ENCODE measurements around the gene NOC3L.
A peak's percentile ranks its signal among the peaks of the same experiment; 100 is the strongest.

Gene NOC3L

GRCh38 chr10:94300042-94300441, 62.7 kb downstream of the NOC3L start:
- DNase-seq: no peak

- peak; percentile 80 for DNase-seq
These were observed 63.3 kb downstream of the NOC3L start for GRCh38 chr10:94299417-94299816.

- no peak for DNase-seq
These were observed 68.6 kb downstream of the NOC3L start for GRCh38 chr10:94294168-94294567.

GRCh38 chr10:94293354-94293753, 69.4 kb downstream of the NOC3L start:
- no peak for DNase-seq

- DNase-seq: peak; percentile 72
These were observed 70.2 kb downstream of the NOC3L start for GRCh38 chr10:94292434-94293090.

GRCh38 chr10:94288361-94289101, 74.2 kb downstream of the NOC3L start:
- DNase-seq: no peak

- peak; percentile 59 for DNase-seq
These were observed 75.4 kb downstream of the NOC3L start for GRCh38 chr10:94287336-94287735.

- DNase-seq: peak; percentile 56
These were observed 75.8 kb downstream of the NOC3L start for GRCh38 chr10:94286901-94287300.

- no peak for DNase-seq
These were observed 77.5 kb downstream of the NOC3L start for GRCh38 chr10:94285271-94285670.
